Retinal pigment epithelial cell (primary cell): ENCODE measurements around the gene ELMO2.

Experiments used
- DNase-seq: peaks from one replicate; pipeline ENCODE4 v3.0.0-alpha.2; 2010; ENCODE audit warnings: low read depth
- H3K4me3 ChIP-seq: 2 replicates; pipeline ENCODE4 v1.5.1; 2011; ENCODE audit warnings: mild to moderate bottlenecking, low read length, control low read depth, moderate library complexity
- TF ChIP-seq, protein P1 (sequence below): conservative IDR thresholded peaks from 2 replicates; pipeline ENCODE4 v1.5.1; 2011; ENCODE audit warnings: low read depth, low read length, control low read depth, inconsistent platforms

Gene ELMO2

DNA sequence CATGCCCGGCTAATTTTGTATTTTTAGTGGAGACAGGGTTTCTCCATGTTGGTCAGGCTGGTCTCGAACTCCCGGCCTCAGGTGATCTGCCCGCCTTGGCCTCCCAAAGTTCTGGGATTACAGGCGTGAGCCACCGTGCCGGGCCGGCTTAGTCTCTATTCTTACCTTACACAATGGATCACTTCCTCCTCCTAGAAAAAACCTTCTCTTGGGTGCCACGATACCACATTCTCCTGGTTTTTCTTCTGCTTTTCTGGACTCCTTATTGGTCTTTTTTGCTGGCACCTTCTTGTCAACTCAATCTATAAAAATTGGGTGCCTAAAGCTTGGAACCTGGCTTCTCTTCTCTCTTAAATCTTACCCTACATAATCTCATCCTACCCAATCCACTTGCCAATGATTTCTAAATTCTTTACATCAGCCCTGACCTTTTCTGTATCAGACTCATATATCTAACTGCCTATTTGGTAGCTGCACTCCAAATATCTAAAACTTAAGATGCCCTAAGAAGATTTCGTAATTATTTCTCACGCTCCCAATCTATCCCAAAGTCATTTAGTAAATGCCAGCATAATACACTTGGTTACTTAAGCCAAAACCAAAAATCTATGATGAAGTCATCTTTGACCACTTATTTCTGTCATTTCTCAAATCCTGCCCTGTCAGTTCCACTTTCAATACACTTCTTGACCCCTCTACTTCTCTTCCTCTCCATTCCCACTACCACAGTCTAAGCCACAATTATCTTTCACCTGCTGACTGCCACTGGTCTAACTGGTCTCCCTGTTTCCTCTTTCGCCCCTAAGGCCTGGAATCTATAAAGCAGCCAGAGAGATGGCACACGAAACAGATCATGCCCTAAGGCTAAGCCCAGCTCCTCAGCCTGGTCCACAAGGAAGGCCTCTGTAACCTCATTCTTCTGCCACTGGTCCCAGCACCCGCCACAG, 43.2 kb downstream of the ELMO2 start:
- no peak for DNase-seq
- TF ChIP-seq, protein P1, sequence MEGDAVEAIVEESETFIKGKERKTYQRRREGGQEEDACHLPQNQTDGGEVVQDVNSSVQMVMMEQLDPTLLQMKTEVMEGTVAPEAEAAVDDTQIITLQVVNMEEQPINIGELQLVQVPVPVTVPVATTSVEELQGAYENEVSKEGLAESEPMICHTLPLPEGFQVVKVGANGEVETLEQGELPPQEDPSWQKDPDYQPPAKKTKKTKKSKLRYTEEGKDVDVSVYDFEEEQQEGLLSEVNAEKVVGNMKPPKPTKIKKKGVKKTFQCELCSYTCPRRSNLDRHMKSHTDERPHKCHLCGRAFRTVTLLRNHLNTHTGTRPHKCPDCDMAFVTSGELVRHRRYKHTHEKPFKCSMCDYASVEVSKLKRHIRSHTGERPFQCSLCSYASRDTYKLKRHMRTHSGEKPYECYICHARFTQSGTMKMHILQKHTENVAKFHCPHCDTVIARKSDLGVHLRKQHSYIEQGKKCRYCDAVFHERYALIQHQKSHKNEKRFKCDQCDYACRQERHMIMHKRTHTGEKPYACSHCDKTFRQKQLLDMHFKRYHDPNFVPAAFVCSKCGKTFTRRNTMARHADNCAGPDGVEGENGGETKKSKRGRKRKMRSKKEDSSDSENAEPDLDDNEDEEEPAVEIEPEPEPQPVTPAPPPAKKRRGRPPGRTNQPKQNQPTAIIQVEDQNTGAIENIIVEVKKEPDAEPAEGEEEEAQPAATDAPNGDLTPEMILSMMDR: no peak
- H3K4me3 ChIP-seq: peak overlapping the region; percentile 91

DNA sequence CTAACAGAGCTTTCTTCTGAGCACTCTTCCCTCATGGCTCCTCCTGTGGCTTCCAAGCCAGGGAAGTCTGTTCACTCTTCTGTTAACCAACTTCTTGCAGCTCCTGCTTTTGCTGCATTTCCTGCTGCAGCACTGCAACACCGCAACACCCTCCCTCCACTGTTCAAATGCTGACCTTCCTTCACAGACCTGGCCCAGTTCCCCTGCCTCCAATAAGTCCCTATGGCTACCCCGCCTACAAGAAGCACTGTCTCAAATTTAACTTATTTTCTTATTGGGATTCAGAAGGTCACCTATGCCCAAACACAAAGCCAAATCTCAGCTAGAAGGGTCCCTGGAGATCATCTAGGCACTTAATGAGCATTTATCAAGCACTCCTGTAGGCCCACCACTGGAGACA, 44.6 kb downstream of the ELMO2 start:
- no peak overlapping the region for H3K4me3 ChIP-seq
- TF ChIP-seq, protein P1: no peak

DNA sequence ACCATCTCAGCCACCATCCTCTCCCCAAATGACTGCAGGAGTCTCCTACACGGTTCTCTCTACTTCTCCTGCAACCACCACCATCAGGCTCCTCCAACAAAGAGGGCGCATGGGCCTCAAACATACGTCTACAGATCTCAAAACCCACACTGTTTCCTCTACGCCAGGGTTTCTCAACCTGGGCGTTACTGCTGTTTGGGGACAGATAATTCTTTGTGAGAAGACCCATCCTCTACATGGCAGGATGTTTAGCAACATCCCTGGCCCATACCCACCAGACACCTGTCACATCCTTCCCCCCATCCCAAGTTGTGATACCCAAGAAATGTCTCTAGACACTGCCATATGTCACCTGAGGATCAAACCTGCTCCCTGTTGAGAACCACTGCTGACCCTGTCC, 45.0 kb downstream of the ELMO2 start:
- TF ChIP-seq, protein P1: no peak
- no peak for DNase-seq

More for the DNA sequence above, 44.6 kb downstream of the ELMO2 start:
- no peak for DNase-seq

DNA sequence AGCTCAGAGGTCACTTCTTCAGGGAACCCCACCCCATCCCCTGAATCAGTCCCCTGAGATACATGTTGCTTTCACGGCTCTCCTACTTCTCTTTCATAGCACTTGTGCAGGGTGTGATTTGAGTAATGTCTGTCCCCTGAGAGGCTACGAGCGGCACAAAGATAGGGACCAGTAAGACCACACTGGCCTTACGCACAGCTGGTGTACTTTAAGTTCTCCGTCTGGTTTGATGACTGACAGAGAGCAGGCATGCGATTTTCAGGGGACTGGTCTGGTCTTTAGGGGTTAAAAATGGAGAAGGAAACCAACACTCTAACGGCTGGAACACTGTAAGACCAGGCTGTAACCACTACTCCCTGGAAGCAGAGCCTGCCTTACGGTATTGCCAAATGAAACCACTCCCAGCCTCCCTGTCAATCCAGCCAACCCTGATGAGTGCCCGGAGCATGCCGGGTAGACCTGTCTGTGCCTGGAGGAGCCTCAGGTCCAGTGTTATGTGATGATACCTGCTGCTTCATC, 47.1 kb downstream of the ELMO2 start:
- TF ChIP-seq, protein P1: no peak

More for the DNA sequence above, 45.0 kb downstream of the ELMO2 start:
- no peak overlapping the region for H3K4me3 ChIP-seq

DNA sequence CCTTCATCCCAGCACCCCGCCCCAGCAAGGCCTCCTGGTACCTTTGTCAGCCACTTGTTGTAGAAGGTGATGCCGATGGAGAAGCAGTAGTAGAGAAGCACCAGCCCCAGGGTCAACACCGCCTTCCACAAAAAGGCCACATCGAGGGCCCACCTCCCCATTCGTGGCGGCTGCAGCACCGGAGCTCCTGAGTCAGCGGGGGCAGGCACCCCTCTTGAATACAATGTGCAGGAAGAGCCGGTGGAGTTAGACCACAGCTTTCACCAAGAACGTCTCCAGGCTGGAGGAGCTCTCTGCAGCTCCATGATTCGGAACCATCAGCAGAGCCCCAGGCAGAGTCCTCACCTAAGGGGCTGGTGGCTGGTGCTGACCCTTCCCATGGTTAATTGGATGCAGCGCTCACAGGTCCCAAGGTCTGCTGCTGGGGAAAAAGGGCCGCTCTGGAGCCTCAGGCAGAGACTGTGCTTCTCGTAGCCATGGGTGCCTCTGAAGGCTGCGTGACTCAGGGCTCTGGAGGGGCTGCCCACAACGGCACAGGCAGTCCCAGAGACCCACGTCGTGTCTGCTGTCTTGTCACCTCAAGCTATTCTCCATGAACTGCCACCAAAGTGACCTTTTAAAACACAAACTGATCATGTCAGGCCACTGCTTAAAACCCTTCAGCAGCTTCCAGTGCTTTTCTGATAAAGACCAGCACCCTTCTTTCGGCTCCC, 47.9 kb downstream of the ELMO2 start:
- no peak for DNase-seq
- no peak overlapping the region for H3K4me3 ChIP-seq
- TF ChIP-seq, protein P1: no peak

More for the DNA sequence above, 47.1 kb downstream of the ELMO2 start:
- H3K4me3 ChIP-seq: no peak overlapping the region
- no peak for DNase-seq

DNA sequence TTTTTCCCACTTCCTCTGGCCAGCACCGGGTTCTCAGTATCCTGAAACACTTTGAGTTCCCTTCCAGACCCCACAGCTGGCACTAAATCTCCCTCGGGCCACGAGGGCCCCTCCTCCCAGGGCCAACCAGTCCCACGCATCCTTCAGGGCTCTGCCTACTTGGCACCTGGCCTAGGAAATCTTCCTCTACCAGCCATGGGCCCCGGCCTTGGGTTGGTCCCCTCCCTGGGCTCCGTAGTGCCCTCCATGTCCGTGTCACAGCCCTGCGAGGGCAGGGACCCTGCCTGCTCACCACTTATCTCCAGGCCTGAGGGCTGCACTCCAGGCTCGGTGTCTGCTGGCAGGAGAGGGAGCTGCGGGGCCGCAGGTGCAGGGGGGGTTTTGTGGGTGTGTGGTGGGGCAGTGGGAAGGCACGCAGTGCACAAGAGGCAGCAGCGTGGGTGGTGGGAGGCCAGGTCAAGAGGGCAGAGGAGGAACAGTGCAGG, 49.3 kb downstream of the ELMO2 start:
- DNase-seq: no peak
- TF ChIP-seq, protein P1: no peak
- H3K4me3 ChIP-seq: no peak overlapping the region
